ENCODE data around the gene FCRLB.

Gene FCRLB

DNA sequence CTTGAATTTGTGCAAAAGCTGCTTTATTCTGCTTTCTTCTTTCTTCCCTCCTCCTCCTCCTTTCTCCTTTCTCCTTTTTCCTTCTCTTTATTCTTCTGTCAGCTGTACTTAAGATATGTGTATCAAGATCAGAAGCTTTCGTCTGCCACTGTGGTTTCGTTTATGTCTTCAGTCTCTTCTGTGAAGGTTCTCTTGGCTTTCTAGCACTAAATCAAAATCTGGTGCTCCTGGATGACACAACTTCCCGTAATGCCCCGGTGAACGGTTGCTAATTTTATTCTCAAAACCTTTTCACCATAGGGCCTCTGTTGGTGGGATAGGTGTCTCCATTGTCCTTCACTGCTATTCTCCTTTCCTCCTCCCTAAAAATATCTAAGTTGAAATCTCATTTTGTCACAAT is 49.8 kb downstream of the FCRLB start:
- H3K4me3 ChIP-seq (ENCODE audit: low read depth, low read length) = no peak overlapping the region

DNA sequence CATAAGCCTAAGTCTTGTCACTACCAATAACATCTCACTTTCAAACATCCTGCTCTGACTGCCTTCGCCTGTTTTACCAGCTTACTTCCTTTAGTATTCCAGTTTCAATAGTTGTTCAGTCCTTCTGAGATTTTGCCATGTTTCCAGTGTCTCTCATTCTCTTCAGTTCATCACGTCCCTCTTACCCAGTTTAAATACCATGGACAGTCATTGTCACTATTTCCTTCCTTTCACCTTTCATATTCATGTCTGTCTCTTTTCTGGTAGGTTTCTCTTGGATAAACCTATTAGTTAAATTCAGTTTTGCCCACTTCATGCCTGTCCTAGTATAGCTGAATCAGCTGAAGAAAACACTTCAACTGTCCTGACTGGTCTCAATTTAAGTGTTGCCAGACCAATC is 50.6 kb downstream of the FCRLB start:
- H3K4me3 ChIP-seq (ENCODE audit: low read depth, low read length) = no peak overlapping the region
- TF ChIP-seq, protein P1, sequence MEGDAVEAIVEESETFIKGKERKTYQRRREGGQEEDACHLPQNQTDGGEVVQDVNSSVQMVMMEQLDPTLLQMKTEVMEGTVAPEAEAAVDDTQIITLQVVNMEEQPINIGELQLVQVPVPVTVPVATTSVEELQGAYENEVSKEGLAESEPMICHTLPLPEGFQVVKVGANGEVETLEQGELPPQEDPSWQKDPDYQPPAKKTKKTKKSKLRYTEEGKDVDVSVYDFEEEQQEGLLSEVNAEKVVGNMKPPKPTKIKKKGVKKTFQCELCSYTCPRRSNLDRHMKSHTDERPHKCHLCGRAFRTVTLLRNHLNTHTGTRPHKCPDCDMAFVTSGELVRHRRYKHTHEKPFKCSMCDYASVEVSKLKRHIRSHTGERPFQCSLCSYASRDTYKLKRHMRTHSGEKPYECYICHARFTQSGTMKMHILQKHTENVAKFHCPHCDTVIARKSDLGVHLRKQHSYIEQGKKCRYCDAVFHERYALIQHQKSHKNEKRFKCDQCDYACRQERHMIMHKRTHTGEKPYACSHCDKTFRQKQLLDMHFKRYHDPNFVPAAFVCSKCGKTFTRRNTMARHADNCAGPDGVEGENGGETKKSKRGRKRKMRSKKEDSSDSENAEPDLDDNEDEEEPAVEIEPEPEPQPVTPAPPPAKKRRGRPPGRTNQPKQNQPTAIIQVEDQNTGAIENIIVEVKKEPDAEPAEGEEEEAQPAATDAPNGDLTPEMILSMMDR (IDR thresholded peaks at IDR 0.05; ENCODE audit: low read depth, low read length) = no peak

More for the DNA sequence above, 49.8 kb downstream of the FCRLB start:
- TF ChIP-seq, protein P1 (IDR thresholded peaks at IDR 0.05; ENCODE audit: low read depth, low read length) = no peak

DNA sequence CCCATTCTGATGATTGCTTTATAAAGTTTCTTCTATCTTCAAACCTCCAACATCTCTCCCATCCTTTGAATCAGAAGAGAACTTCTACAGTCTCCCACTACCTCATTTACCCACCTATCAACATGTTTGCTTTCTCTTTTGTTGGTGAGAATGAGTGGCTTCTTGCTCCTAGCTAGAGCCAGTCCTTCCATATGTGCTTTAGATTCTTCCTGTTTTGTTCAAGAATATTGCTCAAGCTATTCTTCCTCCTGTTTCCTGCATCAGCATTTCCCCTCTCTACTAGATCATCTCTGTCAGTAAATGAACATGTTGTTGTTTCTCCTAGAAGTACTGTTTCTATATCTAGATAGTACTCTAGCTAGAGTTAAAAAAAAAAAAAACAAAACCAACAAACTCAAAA is 51.1 kb downstream of the FCRLB start:
- TF ChIP-seq, protein P1 (IDR thresholded peaks at IDR 0.05; ENCODE audit: low read depth, low read length) = no peak
- no peak overlapping the region for H3K4me3 ChIP-seq (ENCODE audit: low read depth, low read length)

DNA sequence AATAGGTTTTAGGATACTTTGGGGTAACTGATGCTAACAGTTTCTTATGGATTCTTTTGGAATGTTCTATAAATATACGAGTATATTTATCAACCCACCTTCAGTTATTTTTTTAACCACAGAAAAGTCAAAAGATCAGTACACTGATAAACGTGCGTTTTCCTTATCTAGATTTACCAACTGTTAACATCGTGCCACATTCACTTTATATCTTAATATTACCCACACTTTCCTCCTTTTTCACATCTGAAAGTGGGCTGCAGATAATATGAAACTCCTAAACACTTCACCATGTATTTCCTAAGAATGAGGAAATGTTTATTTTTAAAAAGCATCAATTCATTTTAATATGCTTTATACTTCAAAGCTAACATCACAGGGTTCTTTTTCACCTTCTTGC is 52.4 kb downstream of the FCRLB start:
- TF ChIP-seq, protein P1 (IDR thresholded peaks at IDR 0.05; ENCODE audit: low read depth, low read length) = no peak
- no peak overlapping the region for H3K4me3 ChIP-seq (ENCODE audit: low read depth, low read length)

DNA sequence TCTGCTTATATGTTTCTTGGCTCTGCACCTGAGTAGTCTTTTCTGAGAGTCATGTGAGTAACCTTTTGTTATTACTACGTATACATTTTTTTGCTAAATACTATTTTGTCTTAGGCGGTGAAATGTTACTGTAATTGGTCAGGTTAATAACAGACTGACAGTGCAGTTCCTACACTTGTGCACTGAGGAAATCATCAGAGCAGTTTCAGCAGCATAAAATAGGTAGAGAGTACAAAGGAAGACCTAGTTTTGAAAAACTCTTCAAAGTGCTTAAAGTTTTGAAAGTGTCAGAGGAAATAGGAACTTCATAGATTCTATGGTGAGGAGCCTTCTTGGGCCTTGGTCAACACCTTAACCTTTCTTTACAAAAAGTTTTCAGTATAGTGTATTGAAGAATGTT is 55.9 kb downstream of the FCRLB start:
- TF ChIP-seq, protein P1 (IDR thresholded peaks at IDR 0.05; ENCODE audit: low read depth, low read length) = no peak
- no peak overlapping the region for H3K4me3 ChIP-seq (ENCODE audit: low read depth, low read length)
